HEK293 (cell line): ENCODE results near the gene PLEKHG4B.

Experiments
- AEBP2 ChIP-seq: fragments of 450-650 bp; formaldehyde crosslinking; IDR thresholded peaks from 2 replicates; pipeline ENCODE4 v1.5.1; 2016; ENCODE audit warnings: missing biosample characterization, missing genetic modification characterization, borderline replicate concordance
- GLIS1 ChIP-seq: fragments of 450-650 bp; formaldehyde crosslinking; IDR thresholded peaks from 2 replicates; pipeline ENCODE4 v1.5.1; 2016; ENCODE audit warnings: missing biosample characterization, missing genetic modification characterization
- OVOL3 ChIP-seq: fragments of 450-650 bp; formaldehyde crosslinking; IDR thresholded peaks from 2 replicates; pipeline ENCODE4 v1.5.1; 2016; ENCODE audit warnings: missing biosample characterization, missing genetic modification characterization
- WT1 ChIP-seq: fragments of 450-650 bp; formaldehyde crosslinking; IDR thresholded peaks from 2 replicates; pipeline ENCODE4 v1.5.1; 2016; ENCODE audit warnings: missing biosample characterization, missing genetic modification characterization
- ZBTB10 ChIP-seq: fragments of 450-650 bp; formaldehyde crosslinking; IDR thresholded peaks from 2 replicates; pipeline ENCODE4 v1.5.1; 2016; ENCODE audit warnings: missing biosample characterization, missing genetic modification characterization
- ZBTB48 ChIP-seq: fragments of 450-650 bp; formaldehyde crosslinking; IDR thresholded peaks from 2 replicates; pipeline ENCODE4 v1.5.1; 2016; ENCODE audit warnings: missing biosample characterization, missing genetic modification characterization
- ZNF157 ChIP-seq: fragments of 450-650 bp; formaldehyde crosslinking; IDR thresholded peaks from 2 replicates; pipeline ENCODE4 v1.5.1; 2016; ENCODE audit warnings: missing biosample characterization, missing genetic modification characterization
- ZNF280D ChIP-seq: fragments of 450-650 bp; formaldehyde crosslinking; IDR thresholded peaks from 2 replicates; pipeline ENCODE4 v1.5.1; 2016; ENCODE audit warnings: missing biosample characterization, missing genetic modification characterization
- ZNF302 ChIP-seq: fragments of 450-650 bp; formaldehyde crosslinking; IDR thresholded peaks from 2 replicates; pipeline ENCODE4 v1.5.1; 2016; ENCODE audit warnings: missing biosample characterization, missing genetic modification characterization, low read depth
- ZNF362 ChIP-seq: fragments of 450-650 bp; formaldehyde crosslinking; IDR thresholded peaks from 2 replicates; pipeline ENCODE4 v1.5.1; 2016; ENCODE audit warnings: missing biosample characterization, missing genetic modification characterization
- ZNF366 ChIP-seq: fragments of 450-650 bp; formaldehyde crosslinking; conservative IDR thresholded peaks from 2 replicates; pipeline ENCODE4 v1.5.1; 2016; ENCODE audit warnings: missing biosample characterization, missing genetic modification characterization
- ZNF398 ChIP-seq: fragments of 450-650 bp; formaldehyde crosslinking; IDR thresholded peaks from 2 replicates; pipeline ENCODE4 v1.5.1; 2017; ENCODE audit warnings: missing biosample characterization, missing genetic modification characterization
- ZNF513 ChIP-seq: fragments of 450-650 bp; IDR thresholded peaks from 2 replicates; pipeline ENCODE4 v1.5.1; 2018; ENCODE audit warnings: missing biosample characterization, missing genetic modification characterization
- ZNF626 ChIP-seq: fragments of 450-650 bp; sonication (Bioruptor Pico); formaldehyde crosslinking; IDR thresholded peaks from 2 replicates; pipeline ENCODE4 v1.5.1; 2018; ENCODE audit warnings: missing biosample characterization, missing genetic modification characterization, inconsistent platforms
- ZNF777 ChIP-seq: fragments of 450-650 bp; formaldehyde crosslinking; IDR thresholded peaks from 2 replicates; pipeline ENCODE4 v1.5.1; 2017; ENCODE audit warnings: missing biosample characterization, missing genetic modification characterization, borderline replicate concordance

PLEKHG4B gene

GRCh38 chr5:90590-91547 is 1.1 kb upstream of the PLEKHG4B start (continued):
- no peak for TF ChIP-seq AEBP2 (tag by site-specific recombination)
- no peak for TF ChIP-seq ZNF366 (tag by site-specific recombination)
- TF ChIP-seq GLIS1 (tag by site-specific recombination) = peak; percentile 68
- no peak for TF ChIP-seq ZNF302 (tag by site-specific recombination)
- TF ChIP-seq ZNF280D (tag by site-specific recombination) = no peak
- peak; percentile 60; the same call in 1 of the 2 replicates for TF ChIP-seq WT1
- TF ChIP-seq ZNF513 = no peak
- no peak for TF ChIP-seq OVOL3 (tag by site-specific recombination)
- TF ChIP-seq ZNF157 = no peak
- no peak for TF ChIP-seq ZBTB10 (tag by site-specific recombination)
- no peak for TF ChIP-seq ZNF626 (tag by site-specific recombination)
- TF ChIP-seq ZBTB48 (tag by site-specific recombination) = peak; percentile 96
- no peak for TF ChIP-seq ZNF362 (tag by site-specific recombination)
- TF ChIP-seq ZNF777 (tag by site-specific recombination) = no peak
- no peak; the same call in 1 of the 2 replicates for TF ChIP-seq ZNF398
